Lung (tissue), 12 donors: Measurements from ENCODE around the gene KRT2. TPM values are rescaled to one million over a fixed set of nuclear protein-coding genes. Genes with fewer than 3 reads are reported as not detected.

Experiments used
- ATAC-seq: fragments of 200-7000 bp; cut with Tn5 transposase; one replicate; pipeline ENCODE4 v1.9.1; 2020; ENCODE audit warnings: moderate number of reproducible peaks; ENCODE audit not compliant: insufficient read depth, low FRiP score
- DNase-seq, 3 donors: peaks; one replicate each; pipeline ENCODE4 v3.0.0-alpha.2; 2013 to 2017
- H3K27ac ChIP-seq, 2 donors: one replicate each; pipeline ENCODE4 v1.5.1; 2013; ENCODE audit warnings: mild to moderate bottlenecking in 2 of 2, moderate library complexity in 2 of 2, control low read depth in 1 of 2, inconsistent platforms in 1 of 2, low read depth in 1 of 2, low read length in 1 of 2
- H3K27me3 ChIP-seq, 3 donors: one replicate each; pipeline ENCODE4 v1.5.1; 2013; ENCODE audit warnings: low read length in 2 of 3; ENCODE audit not compliant: control insufficient read depth in 3 of 3, insufficient read depth in 3 of 3
- H3K36me3 ChIP-seq, 4 donors: one replicate each; pipeline ENCODE4 v1.5.1; 2013; ENCODE audit warnings: low read length in 4 of 4, mild to moderate bottlenecking in 1 of 4, moderate library complexity in 1 of 4; ENCODE audit not compliant: control insufficient read depth in 4 of 4, insufficient read depth in 4 of 4
- H3K4me1 ChIP-seq, 5 donors: one replicate each; pipeline ENCODE4 v1.5.1; 2013; ENCODE audit warnings: low read length in 5 of 5, mild to moderate bottlenecking in 2 of 5, moderate library complexity in 1 of 5; ENCODE audit not compliant: control insufficient read depth in 5 of 5, insufficient read depth in 5 of 5
- H3K4me3 ChIP-seq: one replicate; pipeline ENCODE4 v1.5.1; 2013; ENCODE audit warnings: mild to moderate bottlenecking, control low read depth, moderate library complexity
- H3K9ac ChIP-seq, 2 donors: one replicate each; pipeline ENCODE4 v1.5.1; 2013; ENCODE audit warnings: low read length in 2 of 2, control low read depth in 1 of 2; ENCODE audit not compliant: insufficient read depth in 1 of 2
- H3K9me3 ChIP-seq, 4 donors: one replicate each; pipeline ENCODE4 v1.5.1; 2013; ENCODE audit warnings: low read length in 3 of 4, mild to moderate bottlenecking in 1 of 4, moderate library complexity in 1 of 4; ENCODE audit not compliant: control insufficient read depth in 4 of 4, insufficient read depth in 3 of 4
- WGBS, 2 donors: extraction: QIAGEN DNeasy Blood & Tissue Kit; methylation state at CpG; one replicate each; pipeline ENCODE4 v1.1.7; 2013; 5-methylcytosine and 5-hydroxymethylcytosine counted together
- polyA plus RNA-seq, 2 donors: library from polyadenylated mRNA; stranded (reverse); fragments of 200-250 nt; gene quantifications; one replicate each; pipeline ENCODE4 v1.2.1, GENCODE V29; 2013
- total RNA-seq, 2 donors: library from RNA; depleted of rRNA in 1 of 2; stranded (reverse); fragments of >200 nt in 1 of 2; gene quantifications; one replicate each; pipeline ENCODE4 v1.2.1, GENCODE V29; 2014 to 2021
- TF ChIP-seq, protein P1 (sequence below): IDR thresholded peaks from 2 replicates; pipeline ENCODE4 v1.5.1; 2012; ENCODE audit warnings: mild to moderate bottlenecking; ENCODE audit errors: control extremely low read depth, extremely low read depth
- donor health status: control.
- donor health status: control.
- donor health status: Bipolar disorder and iron deficiency.
- donor health status: healthy.
- donor health status: DM: yes; HTN: yes; CAD: no.

The KRT2 gene
- total and polyA plus RNA-seq, 4 donors = 0.03 TPM; not detected in 3

DNA sequence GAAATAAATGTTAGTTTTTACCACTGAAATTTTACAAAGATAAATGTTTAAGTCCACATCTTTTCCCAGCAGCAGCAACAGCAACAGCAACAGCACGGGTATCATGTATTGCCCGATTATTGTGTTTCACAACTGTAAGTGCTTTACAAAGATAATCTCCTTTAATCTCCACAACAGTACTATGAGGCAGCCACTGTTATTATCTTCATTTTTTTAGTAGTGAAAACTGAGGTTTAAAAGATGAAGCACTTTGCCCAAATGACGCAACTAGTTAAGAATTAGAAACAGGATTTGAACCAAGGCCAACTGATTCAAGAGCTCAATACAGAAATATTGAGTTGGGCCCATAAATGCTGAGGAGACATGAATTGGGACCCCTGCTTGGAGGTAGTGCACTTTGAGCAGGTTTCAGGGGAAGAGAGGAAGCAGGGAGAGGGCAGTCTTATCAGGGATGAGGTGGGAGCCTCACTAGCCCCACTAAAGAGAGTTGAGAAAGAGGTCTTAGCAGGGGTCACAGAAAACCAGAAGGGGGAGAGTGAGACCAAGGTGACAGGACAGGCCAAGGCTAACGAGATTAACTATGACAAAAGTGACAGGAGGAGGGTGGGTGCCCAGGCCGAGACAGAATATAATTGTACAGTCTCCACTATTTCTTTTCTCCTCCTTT is 15.3 kb downstream of the KRT2 start:
- Histone ChIP-seq H3K36me3 (no peaks in the 10 kb centered on the region), H3K27me3 (peaks cover 0 to 11% (median 5%) of the 10 kb centered on the region in 3 donors), H3K9me3 (no peaks in the 10 kb centered on the region), H3K27ac (no peak overlapping the region), H3K9ac (no peak overlapping the region), H3K4me3 (no peak overlapping the region), H3K4me1 (no peaks in the 10 kb centered on the region)
- no peak for ATAC-seq
- no peak for DNase-seq
- TF ChIP-seq, protein P1, sequence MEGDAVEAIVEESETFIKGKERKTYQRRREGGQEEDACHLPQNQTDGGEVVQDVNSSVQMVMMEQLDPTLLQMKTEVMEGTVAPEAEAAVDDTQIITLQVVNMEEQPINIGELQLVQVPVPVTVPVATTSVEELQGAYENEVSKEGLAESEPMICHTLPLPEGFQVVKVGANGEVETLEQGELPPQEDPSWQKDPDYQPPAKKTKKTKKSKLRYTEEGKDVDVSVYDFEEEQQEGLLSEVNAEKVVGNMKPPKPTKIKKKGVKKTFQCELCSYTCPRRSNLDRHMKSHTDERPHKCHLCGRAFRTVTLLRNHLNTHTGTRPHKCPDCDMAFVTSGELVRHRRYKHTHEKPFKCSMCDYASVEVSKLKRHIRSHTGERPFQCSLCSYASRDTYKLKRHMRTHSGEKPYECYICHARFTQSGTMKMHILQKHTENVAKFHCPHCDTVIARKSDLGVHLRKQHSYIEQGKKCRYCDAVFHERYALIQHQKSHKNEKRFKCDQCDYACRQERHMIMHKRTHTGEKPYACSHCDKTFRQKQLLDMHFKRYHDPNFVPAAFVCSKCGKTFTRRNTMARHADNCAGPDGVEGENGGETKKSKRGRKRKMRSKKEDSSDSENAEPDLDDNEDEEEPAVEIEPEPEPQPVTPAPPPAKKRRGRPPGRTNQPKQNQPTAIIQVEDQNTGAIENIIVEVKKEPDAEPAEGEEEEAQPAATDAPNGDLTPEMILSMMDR = no peak
- 73 to 81% methylated on average over 5 of the region's 5 CpGs for WGBS, 2 donors

DNA sequence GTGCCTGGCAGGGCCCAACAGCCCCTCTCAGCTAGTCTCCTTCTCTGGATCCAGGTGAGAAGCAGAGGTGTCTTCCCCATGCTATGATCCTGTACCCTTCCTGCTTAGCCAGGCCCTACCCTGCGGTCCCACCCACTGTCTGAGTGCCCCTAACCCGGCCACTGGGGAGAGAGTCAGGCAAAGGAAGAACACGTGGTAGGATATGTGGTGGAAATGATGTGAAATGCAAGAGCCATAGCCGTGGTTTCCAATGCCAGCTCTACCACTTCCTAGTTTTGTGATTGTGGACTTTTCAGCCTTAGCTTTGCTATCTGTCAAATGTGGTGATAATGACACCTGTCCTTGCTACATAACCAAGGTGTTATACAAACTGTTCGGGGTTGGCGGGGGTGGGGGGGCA is 15.8 kb downstream of the KRT2 start:
- ATAC-seq = no peak
- Histone ChIP-seq H3K27me3 (peaks cover 0 to 11% (median 5%) of the 10 kb centered on the region in 3 donors), H3K4me1 (no peaks in the 10 kb centered on the region), H3K36me3 (no peaks in the 10 kb centered on the region), H3K9ac (no peak overlapping the region), H3K27ac (no peak overlapping the region), H3K9me3 (no peaks in the 10 kb centered on the region), H3K4me3 (no peak overlapping the region)
- no peak for DNase-seq
- WGBS, 2 donors = 58 to 66% methylated on average over 6 of the region's 6 CpGs
- TF ChIP-seq, protein P1 = no peak

DNA sequence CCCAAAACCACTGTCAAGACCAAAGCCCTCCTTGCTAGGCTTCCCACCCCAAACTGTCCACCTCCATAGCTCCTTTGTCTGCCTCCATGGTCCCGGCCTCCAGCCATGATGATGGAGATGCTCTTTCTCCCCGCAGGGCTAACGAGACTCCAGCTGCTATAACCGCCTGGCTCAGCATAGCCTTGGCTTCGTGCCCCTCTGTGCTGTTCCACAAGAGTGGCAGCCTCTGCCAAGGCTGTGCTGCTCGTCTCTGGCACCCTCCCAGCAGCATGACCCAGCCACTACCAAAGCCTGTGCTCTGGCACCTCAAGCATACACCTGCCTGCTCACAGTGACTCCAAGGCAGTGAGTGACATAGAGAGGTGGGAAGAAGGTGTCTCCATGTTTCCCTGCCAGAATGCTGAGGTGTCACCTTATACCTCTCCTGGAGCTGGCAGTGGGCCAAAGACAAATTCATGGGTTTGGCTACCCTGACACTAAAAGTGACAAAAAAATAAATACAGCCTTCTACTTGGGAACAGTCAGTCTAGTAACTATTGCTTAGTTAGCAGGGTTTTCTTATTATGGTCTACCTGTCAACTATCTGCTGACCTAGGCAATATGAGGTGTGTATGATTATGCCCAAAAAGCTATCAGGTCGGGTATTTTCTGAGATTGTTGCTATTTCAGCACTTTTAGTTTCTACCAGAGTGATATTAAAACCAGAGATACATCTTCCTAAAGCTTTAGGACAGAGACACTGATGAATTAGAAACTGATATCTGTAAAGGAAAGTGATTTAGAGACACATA is 17.6 kb downstream of the KRT2 start:
- no peak for ATAC-seq

More for the DNA sequence above, 17.6 kb downstream of the KRT2 start:
- H3K4me3 ChIP-seq = no peak overlapping the region
- WGBS, 2 donors = 50 to 77% methylated on average over 6 to 7 of the region's 7 CpGs
- peaks cover 0 to 6% (median 5%) of the 10 kb centered on the region in 3 donors for H3K27me3 ChIP-seq
- DNase-seq = no peak
- no peak overlapping the region for H3K27ac ChIP-seq
- no peaks in the 10 kb centered on the region for H3K36me3 ChIP-seq
- H3K9me3 ChIP-seq = no peaks in the 10 kb centered on the region
- H3K9ac ChIP-seq = no peak overlapping the region
- no peaks in the 10 kb centered on the region for H3K4me1 ChIP-seq
- TF ChIP-seq, protein P1 = no peak
